Ectodermal cell (in vitro differentiated cells): Measurements from ENCODE around the gene DDX25. TPM values are rescaled to one million over a fixed set of nuclear protein-coding genes. Genes with fewer than 3 reads are reported as not detected.
A peak's percentile ranks its signal among the peaks of the same experiment; 100 is the strongest.
"Not testable (repeated sequence)": the region's sequence is repeated elsewhere in the genome, so short reads cannot be mapped to it uniquely, and the experiment has no call there.

Source experiments
- H3K27ac ChIP-seq: 2 replicates; pipeline ENCODE4 v1.7.0; 2013; ENCODE audit warnings: mild to moderate bottlenecking, low read depth, low read length; ENCODE audit not compliant: insufficient read depth, poor library complexity, severe bottlenecking
- H3K27me3 ChIP-seq: 2 replicates; pipeline ENCODE4 v1.7.0; 2013; ENCODE audit warnings: mild to moderate bottlenecking, low read length; ENCODE audit not compliant: insufficient read depth, control insufficient read depth, poor library complexity, severe bottlenecking
- H3K36me3 ChIP-seq: one replicate; pipeline ENCODE4 v1.7.0; 2013; ENCODE audit warnings: low read length; ENCODE audit not compliant: control insufficient read depth, insufficient read depth
- H3K4me1 ChIP-seq: one replicate; pipeline ENCODE4 v1.7.0; 2013; ENCODE audit warnings: low read length; ENCODE audit not compliant: control insufficient read depth, insufficient read depth
- H3K4me3 ChIP-seq: 2 replicates; pipeline ENCODE4 v1.7.0; 2013; ENCODE audit warnings: low read depth, low read length, control low read depth; ENCODE audit not compliant: insufficient read depth
- H3K9me3 ChIP-seq: 2 replicates; pipeline ENCODE4 v1.7.0; 2013; ENCODE audit warnings: mild to moderate bottlenecking, low read length, moderate library complexity; ENCODE audit not compliant: control insufficient read depth
- WGBS, 2 experiments: methylation state at CpG; one replicate each; pipeline ENCODE4 v1.1.7; 2013; ENCODE audit warnings: missing lambda C conversion rate in 2 of 2; 5-methylcytosine and 5-hydroxymethylcytosine counted together
- polyA plus RNA-seq, 4 experiments: library from polyadenylated mRNA; stranded (reverse); fragments of 50-300 nt; gene quantifications; one replicate each; pipeline ENCODE4 v1.2.3, GENCODE V29; 2013

The DDX25 gene
- 13.8 TPM for polyA plus RNA-seq (2013, experiment 1 of 4)
- 15.0 TPM for polyA plus RNA-seq (2013, experiment 2 of 4)
- 12.4 TPM for polyA plus RNA-seq (2013, experiment 3 of 4)
- polyA plus RNA-seq (2013, experiment 4 of 4): 13.7 TPM

GRCh38 chr11:125903711-125904659 is at the start of gene DDX25:
Gene DDX25, plus strand, starts transcription at chr11:125904508. Its CDS starts 10 bp downstream, at chr11:125904518.
- Histone ChIP-seq H3K27ac (no peak within 1 kb of the TSS), H3K9me3 (no peaks in the 10 kb centered on the region), H3K36me3 (no peaks in the 10 kb centered on the region), H3K4me3 (peak within 1 kb of the TSS; percentile 55), H3K27me3 (peaks cover 24% of the 10 kb centered on the region), H3K4me1 (no peaks in the 10 kb centered on the region)
- WGBS, 2 experiments: 4 to 5% methylated on average over 81 of the region's 81 CpGs

- not testable (repeated sequence) for H3K27ac ChIP-seq, H3K4me1 ChIP-seq, H3K9me3 ChIP-seq, H3K27me3 ChIP-seq, H3K36me3 ChIP-seq, H3K4me3 ChIP-seq
- 86 to 87% methylated on average over 9 of the region's 9 CpGs for WGBS, 2 experiments
Measured at GRCh38 chr11:125857670-125858069, 46.6 kb upstream of the DDX25 start.

- 96% methylated on average over 28 to 32 of the region's 33 CpGs for WGBS, 2 experiments
- not testable (repeated sequence) for H3K4me1 ChIP-seq, H3K36me3 ChIP-seq, H3K9me3 ChIP-seq, H3K27me3 ChIP-seq, H3K27ac ChIP-seq, H3K4me3 ChIP-seq
Measured at GRCh38 chr11:125862786-125863185, 41.5 kb upstream of the DDX25 start.

- H3K4me3 ChIP-seq, H3K27me3 ChIP-seq, H3K4me1 ChIP-seq, H3K27ac ChIP-seq, H3K9me3 ChIP-seq, H3K36me3 ChIP-seq: not testable (repeated sequence)
- WGBS, 2 experiments: 96 to 98% methylated on average over 3 of the region's 4 CpGs
Measured at GRCh38 chr11:125865354-125865753, 39.0 kb upstream of the DDX25 start.

GRCh38 chr11:125869521-125869920 is 34.8 kb upstream of the DDX25 start:
- Histone ChIP-seq H3K4me3 (no peak overlapping the region), H3K9me3 (no peaks in the 10 kb centered on the region), H3K36me3 (no peaks in the 10 kb centered on the region), H3K4me1 (no peaks in the 10 kb centered on the region), H3K27me3 (no peaks in the 10 kb centered on the region), H3K27ac (no peak overlapping the region)
- WGBS, 2 experiments: 67 to 90% methylated on average over 2 of the region's 2 CpGs

GRCh38 chr11:125871391-125872137 is 32.7 kb upstream of the DDX25 start:
- H3K27me3 ChIP-seq: no peaks in the 10 kb centered on the region
- no peaks in the 10 kb centered on the region for H3K4me1 ChIP-seq
- no peaks in the 10 kb centered on the region for H3K36me3 ChIP-seq
- H3K9me3 ChIP-seq: no peaks in the 10 kb centered on the region
- H3K4me3 ChIP-seq: no peak overlapping the region
- WGBS, 2 experiments: 62 to 72% methylated on average over 10 of the region's 10 CpGs
- no peak overlapping the region for H3K27ac ChIP-seq

- H3K27ac ChIP-seq: no peak overlapping the region
Measured at GRCh38 chr11:125872138-125872491, 32.2 kb upstream of the DDX25 start.

GRCh38 chr11:125873881-125874555 is 30.3 kb upstream of the DDX25 start:
- Histone ChIP-seq H3K27me3 (no peaks in the 10 kb centered on the region), H3K36me3 (no peaks in the 10 kb centered on the region), H3K4me3 (no peak overlapping the region), H3K9me3 (no peaks in the 10 kb centered on the region), H3K27ac (no peak overlapping the region), H3K4me1 (no peaks in the 10 kb centered on the region)
- 92 to 96% methylated on average over 17 to 19 of the region's 20 CpGs for WGBS, 2 experiments

More at GRCh38 chr11:125872138-125872491, 32.2 kb upstream of the DDX25 start:
- H3K4me3 ChIP-seq: no peak overlapping the region
- H3K36me3 ChIP-seq: no peaks in the 10 kb centered on the region
- H3K27me3 ChIP-seq: no peaks in the 10 kb centered on the region
- no peaks in the 10 kb centered on the region for H3K4me1 ChIP-seq
- no peaks in the 10 kb centered on the region for H3K9me3 ChIP-seq

GRCh38 chr11:125874556-125875124 is 29.7 kb upstream of the DDX25 start:
- no peak overlapping the region for H3K27ac ChIP-seq
- no peaks in the 10 kb centered on the region for H3K9me3 ChIP-seq
- H3K4me1 ChIP-seq: no peaks in the 10 kb centered on the region
- no peaks in the 10 kb centered on the region for H3K27me3 ChIP-seq
- H3K36me3 ChIP-seq: no peaks in the 10 kb centered on the region
- 14% methylated on average over 8 of the region's 8 CpGs for WGBS, 2 experiments
- no peak overlapping the region for H3K4me3 ChIP-seq
